HCT116 (cell line): Measurements from ENCODE around the gene SPHKAP. TPM values are rescaled to one million over a fixed set of nuclear protein-coding genes. Genes with fewer than 3 reads are reported as not detected.

Experiments used
- ATAC-seq: fragments of 200-7000 bp; cut with Tn5 transposase; 2 replicates; pipeline ENCODE4 v1.9.1; 2020; ENCODE audit warnings: mild to moderate bottlenecking, moderate library complexity
- BruUV-seq: library from RNA; stranded (reverse); fragments of 400-500 nt; replicated peaks from 2 replicates; lab custom pipeline; 2021; lab: Mats Ljungman, UMichigan
- CTCF ChIA-PET: fragments of 300-600 bp; sonication (Branson Sonifier 250); formaldehyde crosslinking; loops from one replicate; lab custom pipeline; 2021; ENCODE audit warnings: antibody characterized with exemption; lab: Charles Lee
- POLR2A ChIA-PET: fragments of 300-600, 350-600 bp; sonication (Branson Sonifier 250); formaldehyde crosslinking; loops from one replicate; lab custom pipeline; 2021; ENCODE audit warnings: antibody characterized with exemption; lab: Charles Lee
- RAD21 ChIA-PET, 2 experiments: fragments of 300-600 bp; sonication (Branson Sonifier 250); formaldehyde crosslinking; loops; one replicate each; lab custom pipeline; 2023; ENCODE audit warnings: low total read pairs in 2 of 2; ENCODE audit not compliant: uncharacterized antibody in 2 of 2, unreplicated experiment in 2 of 2, low non-redundant PET in 1 of 2; lab: Charles Lee
- DNase-seq: peaks from one replicate; pipeline ENCODE4 v3.0.0-alpha.2; 2010; ENCODE audit warnings: low read depth, low spot score
- H2AFZ ChIP-seq: fragments of 200-600 bp; shearing (Covaris generic), sonication (generic); 2 replicates; pipeline ENCODE4 v1.6.1; 2017; ENCODE audit warnings: low read depth, mixed run types, mixed read lengths, antibody characterized with exemption, low read length; ENCODE audit not compliant: poor library complexity, severe bottlenecking
- H3K27ac ChIP-seq: 2 replicates; pipeline ENCODE4 v1.5.1; 2012; ENCODE audit warnings: low read depth, low read length
- H3K27me3 ChIP-seq: fragments of 200-600 bp; sonication (generic); 2 replicates; pipeline ENCODE4 v1.6.1; 2016; ENCODE audit warnings: mixed run types, low read length, mixed read lengths; ENCODE audit not compliant: insufficient read depth
- H3K36me3 ChIP-seq, 2 experiments: fragments of 200-500 bp in 1 of 2; fragments of 200-600 bp in 1 of 2; sonication (Bioruptor generic) in 1 of 2; sonication (generic) in 1 of 2; 2 replicates each; pipeline versions ENCODE4 v1.5.1 to v1.6.1; 2014 to 2016; ENCODE audit warnings: low read length in 2 of 2, inconsistent platforms in 1 of 2, mixed read lengths in 1 of 2, mixed run types in 1 of 2; ENCODE audit not compliant: insufficient read depth in 2 of 2, control insufficient read depth in 1 of 2
- H3K4me1 ChIP-seq, 2 experiments: fragments of 200-600 bp in 1 of 2; sonication (generic) in 1 of 2; 2 replicates each; pipeline versions ENCODE4 v1.5.1 to v1.6.1; 2012 to 2017; ENCODE audit warnings: low read length in 2 of 2, inconsistent platforms in 1 of 2, mild to moderate bottlenecking in 1 of 2, mixed read lengths in 1 of 2, mixed run types in 1 of 2, moderate library complexity in 1 of 2; ENCODE audit not compliant: insufficient read depth in 2 of 2, control insufficient read depth in 1 of 2
- H3K4me2 ChIP-seq: fragments of 200-600 bp; sonication (generic); 2 replicates; pipeline ENCODE4 v1.6.1; 2017; ENCODE audit warnings: mixed run types, low read length, mixed read lengths
- H3K4me3 ChIP-seq, 2 experiments: fragments of 200-600 bp in 1 of 2; sonication (generic) in 1 of 2; replicated peaks in 1 of 2; 2 replicates each; pipeline ENCODE4 v1.5.1; 2011 to 2016; ENCODE audit warnings: low read length in 2 of 2, control low read depth in 1 of 2, low read depth in 1 of 2, mild to moderate bottlenecking in 1 of 2, mixed read lengths in 1 of 2, mixed run types in 1 of 2
- H3K79me2 ChIP-seq: fragments of 200-600 bp; sonication (generic); 2 replicates; pipeline ENCODE4 v1.6.1; 2017; ENCODE audit warnings: mild to moderate bottlenecking, mixed run types, low read length, moderate library complexity, mixed read lengths; ENCODE audit not compliant: insufficient read depth
- H3K9ac ChIP-seq: fragments of 200-600 bp; sonication (generic); 2 replicates; pipeline ENCODE4 v1.6.1; 2016; ENCODE audit warnings: low read length, mixed read lengths
- H3K9me2 ChIP-seq: fragments of 200-600 bp; sonication (generic), shearing (Covaris generic); 2 replicates; pipeline ENCODE4 v1.6.1; 2017; ENCODE audit warnings: mixed run types, mild to moderate bottlenecking, moderate library complexity; ENCODE audit not compliant: insufficient read depth
- H3K9me3 ChIP-seq, 2 experiments: fragments of 200-500 bp in 1 of 2; fragments of 200-600 bp in 1 of 2; sonication (Bioruptor generic) in 1 of 2; sonication (generic) in 1 of 2; 2 replicates each; pipeline ENCODE4 v1.6.1; 2014 to 2017; ENCODE audit warnings: low read length in 2 of 2, mixed read lengths in 2 of 2, inconsistent platforms in 1 of 2, low read depth in 1 of 2, mild to moderate bottlenecking in 1 of 2, mixed run types in 1 of 2, moderate library complexity in 1 of 2; ENCODE audit not compliant: control insufficient read depth in 1 of 2, insufficient read depth in 1 of 2
- H4K20me1 ChIP-seq: fragments of 200-600 bp; sonication (generic), shearing (Covaris generic); 2 replicates; pipeline ENCODE4 v1.6.1; 2017; ENCODE audit warnings: mixed run types, mild to moderate bottlenecking, moderate library complexity; ENCODE audit not compliant: insufficient read depth
- CBX3 ChIP-seq: IDR thresholded peaks from 2 replicates; pipeline ENCODE4 v1.6.1; 2012; ENCODE audit warnings: low read depth
- CTCF ChIP-seq, 3 experiments: fragments of 200-600 bp in 1 of 3; sonication (generic) in 1 of 3; IDR thresholded peaks in 2 of 3; conservative IDR thresholded peaks in 1 of 3; 2 replicates each; pipeline ENCODE4 v1.5.1; 2012 to 2017; ENCODE audit warnings: low read depth in 2 of 3, low read length in 2 of 3, antibody characterized with exemption in 1 of 3, borderline replicate concordance in 1 of 3, control low read depth in 1 of 3, mild to moderate bottlenecking in 1 of 3, mixed read lengths in 1 of 3, mixed run types in 1 of 3, moderate library complexity in 1 of 3; ENCODE audit not compliant: insufficient read depth in 1 of 3
- ELF1 ChIP-seq: IDR thresholded peaks from 2 replicates; pipeline ENCODE4 v1.6.1; 2012; ENCODE audit warnings: low read depth, borderline replicate concordance
- EZH2phosphoT487 ChIP-seq: fragments of 200-600 bp; IDR thresholded peaks from 2 replicates; pipeline ENCODE4 v1.6.1; 2018; ENCODE audit warnings: antibody characterized with exemption, borderline replicate concordance
- FOSL1 ChIP-seq: IDR thresholded peaks from 2 replicates; pipeline ENCODE4 v1.6.1; 2012; ENCODE audit warnings: low read depth
- JUND ChIP-seq: IDR thresholded peaks from 2 replicates; pipeline ENCODE4 v1.6.1; 2012
- POLR2A ChIP-seq: IDR thresholded peaks from 2 replicates; pipeline ENCODE4 v1.7.0; 2011; ENCODE audit warnings: borderline replicate concordance; ENCODE audit not compliant: insufficient read depth, insufficient read length; ENCODE audit errors: extremely low read depth
- RAD21 ChIP-seq: IDR thresholded peaks from 2 replicates; pipeline ENCODE4 v1.6.1; 2012; ENCODE audit warnings: low read depth, mild to moderate bottlenecking
- TCF7L2 ChIP-seq: IDR thresholded peaks from 2 replicates; pipeline ENCODE4 v1.7.0; 2011; ENCODE audit warnings: borderline replicate concordance, inconsistent platforms; ENCODE audit not compliant: insufficient read depth, insufficient read length; ENCODE audit errors: extremely low read depth
- YY1 ChIP-seq: IDR thresholded peaks from 2 replicates; pipeline ENCODE4 v1.6.1; 2011; ENCODE audit warnings: low read length, low read depth, moderate library complexity, mild to moderate bottlenecking; ENCODE audit not compliant: insufficient replicate concordance; ENCODE audit errors: extremely low read depth
- ZNF274 ChIP-seq: fragments of 200-500 bp; sonication (Bioruptor generic); IDR thresholded peaks from 2 replicates; pipeline ENCODE4 v1.6.1; 2014; ENCODE audit warnings: mild to moderate bottlenecking, low read depth, low read length, inconsistent platforms
- intact Hi-C: fragments of 100-400 bp; cut with micrococcal nuclease; formaldehyde crosslinking; loops from 2 replicates; pipeline ENCODE4 v1.10.0; 2022
- total RNA-seq: library from RNA; stranded (reverse); gene quantifications from one replicate; pipeline ENCODE4 v1.2.1, GENCODE V29; 2021; ENCODE audit not compliant: unreplicated experiment
- TF ChIP-seq, protein P1 (sequence below): IDR thresholded peaks from 2 replicates; pipeline ENCODE4 v1.6.1; 2012; ENCODE audit warnings: low read depth
- TF ChIP-seq, protein P2 (sequence below): IDR thresholded peaks from 2 replicates; pipeline ENCODE4 v1.6.1; 2012

SPHKAP gene
- total RNA-seq, 1 experiment from 2014 or later = not detected

- Histone ChIP-seq H3K4me1 (no peaks in the 10 kb centered on the region), H3K4me2 (no peak overlapping the region), H3K27me3 (no peaks in the 10 kb centered on the region), H3K79me2 (no peaks in the 10 kb centered on the region), H3K4me3 (no peak overlapping the region), H3K9me3 (no peaks in the 10 kb centered on the region), H4K20me1 (no peaks in the 10 kb centered on the region), H3K9me2 (no peaks in the 10 kb centered on the region), H2AFZ (no peak overlapping the region), H3K9ac (no peak overlapping the region), H3K36me3 (no peaks in the 10 kb centered on the region), H3K27ac (no peak overlapping the region)
- no TSS peak for BruUV-seq
- intact Hi-C loops = no loop called here
- POLR2A ChIA-PET = no interaction called here
- ATAC-seq (no peak), DNase-seq (no peak)
- no peak for TF ChIP-seq TCF7L2
- RAD21 ChIA-PET = no interaction called here
- CTCF ChIA-PET = no interaction called here
Observed at GRCh38 chr2:228135300-228135699, 46.2 kb downstream of the SPHKAP start.

DNA sequence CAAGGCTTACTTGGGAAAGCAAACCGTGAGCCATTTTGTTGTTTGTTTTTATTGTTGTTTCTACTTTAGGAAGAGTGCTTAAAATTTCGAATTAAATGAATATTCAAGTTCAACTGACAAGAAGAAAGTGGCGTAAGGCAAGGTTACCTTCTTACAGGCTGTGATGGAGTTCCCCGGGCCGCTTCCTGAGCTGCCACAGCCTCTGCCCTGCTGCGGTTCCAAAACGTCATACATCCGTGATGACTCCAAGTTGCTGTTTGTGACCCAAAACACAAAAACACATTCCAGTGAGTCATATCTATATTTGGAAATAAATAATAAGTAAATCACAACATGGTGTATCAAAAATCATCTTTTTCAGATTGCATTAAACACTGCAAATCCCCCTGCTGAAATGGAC lies 49.7 kb downstream of the SPHKAP start:
- ATAC-seq = no peak
- Histone ChIP-seq H3K27ac (no peak overlapping the region), H3K27me3 (no peaks in the 10 kb centered on the region), H3K9me2 (no peaks in the 10 kb centered on the region), H3K36me3 (no peaks in the 10 kb centered on the region), H2AFZ (no peak overlapping the region), H3K4me1 (no peaks in the 10 kb centered on the region), H3K9me3 (no peaks in the 10 kb centered on the region), H3K4me3 (no peak overlapping the region), H3K79me2 (no peaks in the 10 kb centered on the region), H3K9ac (no peak overlapping the region), H3K4me2 (no peak overlapping the region), H4K20me1 (no peaks in the 10 kb centered on the region)
- no peak for TF ChIP-seq CTCF (IDR thresholded peaks at IDR 0.05 in 2 of 3, conservative IDR thresholded peaks at IDR 0.05 in 1 of 3; ENCODE audit: borderline replicate concordance in 1 of 3, insufficient read depth in 1 of 3, low read depth in 2 of 3, low read length in 2 of 3)
- TF ChIP-seq RAD21 = no peak
- no peak for TF ChIP-seq YY1
- TF ChIP-seq JUND = no peak
- no peak for TF ChIP-seq CBX3
- TF ChIP-seq FOSL1 = no peak
- no peak for TF ChIP-seq ELF1
- no peak for TF ChIP-seq POLR2A
- TF ChIP-seq, protein P1, sequence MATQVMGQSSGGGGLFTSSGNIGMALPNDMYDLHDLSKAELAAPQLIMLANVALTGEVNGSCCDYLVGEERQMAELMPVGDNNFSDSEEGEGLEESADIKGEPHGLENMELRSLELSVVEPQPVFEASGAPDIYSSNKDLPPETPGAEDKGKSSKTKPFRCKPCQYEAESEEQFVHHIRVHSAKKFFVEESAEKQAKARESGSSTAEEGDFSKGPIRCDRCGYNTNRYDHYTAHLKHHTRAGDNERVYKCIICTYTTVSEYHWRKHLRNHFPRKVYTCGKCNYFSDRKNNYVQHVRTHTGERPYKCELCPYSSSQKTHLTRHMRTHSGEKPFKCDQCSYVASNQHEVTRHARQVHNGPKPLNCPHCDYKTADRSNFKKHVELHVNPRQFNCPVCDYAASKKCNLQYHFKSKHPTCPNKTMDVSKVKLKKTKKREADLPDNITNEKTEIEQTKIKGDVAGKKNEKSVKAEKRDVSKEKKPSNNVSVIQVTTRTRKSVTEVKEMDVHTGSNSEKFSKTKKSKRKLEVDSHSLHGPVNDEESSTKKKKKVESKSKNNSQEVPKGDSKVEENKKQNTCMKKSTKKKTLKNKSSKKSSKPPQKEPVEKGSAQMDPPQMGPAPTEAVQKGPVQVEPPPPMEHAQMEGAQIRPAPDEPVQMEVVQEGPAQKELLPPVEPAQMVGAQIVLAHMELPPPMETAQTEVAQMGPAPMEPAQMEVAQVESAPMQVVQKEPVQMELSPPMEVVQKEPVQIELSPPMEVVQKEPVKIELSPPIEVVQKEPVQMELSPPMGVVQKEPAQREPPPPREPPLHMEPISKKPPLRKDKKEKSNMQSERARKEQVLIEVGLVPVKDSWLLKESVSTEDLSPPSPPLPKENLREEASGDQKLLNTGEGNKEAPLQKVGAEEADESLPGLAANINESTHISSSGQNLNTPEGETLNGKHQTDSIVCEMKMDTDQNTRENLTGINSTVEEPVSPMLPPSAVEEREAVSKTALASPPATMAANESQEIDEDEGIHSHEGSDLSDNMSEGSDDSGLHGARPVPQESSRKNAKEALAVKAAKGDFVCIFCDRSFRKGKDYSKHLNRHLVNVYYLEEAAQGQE = no peak
- TF ChIP-seq ZNF274 = no peak
- TF ChIP-seq, protein P2, sequence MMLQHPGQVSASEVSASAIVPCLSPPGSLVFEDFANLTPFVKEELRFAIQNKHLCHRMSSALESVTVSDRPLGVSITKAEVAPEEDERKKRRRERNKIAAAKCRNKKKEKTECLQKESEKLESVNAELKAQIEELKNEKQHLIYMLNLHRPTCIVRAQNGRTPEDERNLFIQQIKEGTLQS = no peak
- no peak for TF ChIP-seq EZH2phosphoT487
- no peak for DNase-seq
- no TSS peak for BruUV-seq
- intact Hi-C loops = no loop called here
- RAD21 ChIA-PET = no interaction called here
- POLR2A ChIA-PET = no interaction called here
- CTCF ChIA-PET = no interaction called here
